ENCODE results near the gene FBXO4.

FBXO4 gene

GRCh38 chr5:41983284-41983683, 58.2 kb downstream of the FBXO4 start:
- DNase-seq: no peak

DNA sequence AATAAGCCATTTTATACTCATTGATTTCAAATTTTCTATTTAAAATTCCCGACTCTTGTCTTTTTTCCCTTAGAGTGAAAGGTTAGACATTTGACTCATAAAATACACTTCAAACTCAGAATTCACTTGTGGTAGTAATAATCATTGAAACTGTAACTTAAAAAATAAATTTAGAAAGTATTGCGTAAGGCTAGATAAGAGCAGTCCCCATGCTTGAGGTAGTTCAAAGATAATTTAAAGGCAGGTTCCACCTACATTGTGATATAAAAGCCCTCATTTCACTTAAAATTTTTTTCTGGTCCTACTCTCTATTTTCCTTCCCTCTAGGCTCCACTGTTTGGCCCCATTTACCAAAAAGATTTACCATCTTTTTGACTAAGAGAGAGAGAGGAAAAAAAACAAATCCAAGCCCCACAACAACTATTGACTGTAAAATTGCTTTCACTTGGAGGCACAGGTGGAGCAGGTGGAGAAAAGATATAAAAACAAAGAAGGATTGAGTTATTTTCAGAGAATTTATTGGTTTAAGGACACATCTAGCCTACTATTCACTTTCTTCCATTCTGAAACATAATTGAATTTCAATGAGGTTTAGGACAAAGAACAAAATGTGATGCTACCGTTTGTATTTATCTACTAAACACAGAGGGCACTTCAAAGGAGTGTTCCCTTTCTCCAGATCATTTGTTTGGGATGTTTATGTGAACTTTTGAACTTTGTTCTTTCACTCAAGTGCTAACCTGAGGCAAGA, 61.0 kb downstream of the FBXO4 start:
- no peak for DNase-seq
